NT2/D1 (cell line): ENCODE results near the gene MAP1B.

ENCODE experiments used
- DNase-seq: peaks from one replicate; pipeline ENCODE4 v3.0.0-alpha.2; 2011; ENCODE audit warnings: low read depth, low spot score
- H3K27me3 ChIP-seq: 2 replicates; pipeline ENCODE4 v1.6.0; 2011; ENCODE audit warnings: mild to moderate bottlenecking; ENCODE audit not compliant: insufficient read length, insufficient read depth
- H3K36me3 ChIP-seq: 2 replicates; pipeline ENCODE4 v1.6.1; 2011; ENCODE audit warnings: mild to moderate bottlenecking, low read length, mixed read lengths; ENCODE audit not compliant: insufficient read depth, insufficient read length
- H3K4me1 ChIP-seq: 2 replicates; pipeline ENCODE4 v1.5.1; 2011; ENCODE audit not compliant: insufficient read depth, insufficient read length
- H3K4me3 ChIP-seq: 2 replicates; pipeline ENCODE4 v1.5.1; 2011; ENCODE audit warnings: low read depth; ENCODE audit not compliant: insufficient read length
- H3K9ac ChIP-seq: 2 replicates; pipeline ENCODE4 v1.6.0; 2011; ENCODE audit warnings: low read depth; ENCODE audit not compliant: insufficient read length
- H3K9me3 ChIP-seq: 2 replicates; pipeline ENCODE4 v1.5.1; 2011; ENCODE audit warnings: mild to moderate bottlenecking, low read length; ENCODE audit not compliant: insufficient read depth
- SUZ12 ChIP-seq: IDR thresholded peaks from 2 replicates; pipeline ENCODE4 v1.6.1; 2011; ENCODE audit not compliant: insufficient read length, insufficient read depth; ENCODE audit errors: extremely low read depth
- YY1 ChIP-seq: IDR thresholded peaks from 2 replicates; pipeline ENCODE4 v1.6.1; 2011; ENCODE audit not compliant: insufficient read length, insufficient read depth
- ZNF274 ChIP-seq: IDR thresholded peaks from 2 replicates; pipeline ENCODE4 v1.6.1; 2011; ENCODE audit warnings: mild to moderate bottlenecking, low read depth, low read length

MAP1B gene

DNA sequence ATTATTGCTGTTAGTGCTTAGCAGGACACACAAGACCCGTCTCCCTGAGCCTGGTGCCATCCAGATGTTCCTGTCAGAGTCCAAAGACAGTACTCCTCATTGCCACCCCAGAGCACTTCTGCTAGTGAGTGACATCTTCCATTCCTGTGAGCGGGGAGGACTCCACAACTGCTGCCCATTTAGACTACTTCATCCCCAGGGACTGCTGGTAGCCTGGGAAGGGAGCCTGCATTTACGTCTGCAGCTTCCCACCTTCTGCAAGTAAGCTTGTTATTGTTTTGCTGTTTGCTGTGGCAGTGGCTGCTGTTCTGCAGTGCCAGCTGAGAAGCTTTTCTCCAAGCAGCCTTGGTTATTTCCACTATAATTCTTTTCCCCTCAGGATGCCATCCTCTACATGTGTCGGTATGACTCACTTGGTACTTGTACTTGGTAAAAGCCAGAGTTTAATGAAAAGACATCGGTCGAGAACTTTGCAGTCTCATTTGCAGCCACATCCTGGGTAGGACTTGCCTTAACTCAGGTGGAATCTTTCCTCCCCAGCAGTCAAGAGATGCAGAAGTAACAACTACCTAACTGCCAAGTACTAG lies 10.6 kb upstream of the MAP1B start:
- TF ChIP-seq SUZ12 (no peak), YY1 (no peak), ZNF274 (no peak)
- H3K36me3 ChIP-seq = no peaks in the 10 kb centered on the region
- H3K4me3 ChIP-seq = no peak overlapping the region
- no peaks in the 10 kb centered on the region for H3K4me1 ChIP-seq
- H3K9ac ChIP-seq = no peak overlapping the region
- no peaks in the 10 kb centered on the region for H3K27me3 ChIP-seq
- DNase-seq = no peak
- H3K9me3 ChIP-seq = no peaks in the 10 kb centered on the region

DNA sequence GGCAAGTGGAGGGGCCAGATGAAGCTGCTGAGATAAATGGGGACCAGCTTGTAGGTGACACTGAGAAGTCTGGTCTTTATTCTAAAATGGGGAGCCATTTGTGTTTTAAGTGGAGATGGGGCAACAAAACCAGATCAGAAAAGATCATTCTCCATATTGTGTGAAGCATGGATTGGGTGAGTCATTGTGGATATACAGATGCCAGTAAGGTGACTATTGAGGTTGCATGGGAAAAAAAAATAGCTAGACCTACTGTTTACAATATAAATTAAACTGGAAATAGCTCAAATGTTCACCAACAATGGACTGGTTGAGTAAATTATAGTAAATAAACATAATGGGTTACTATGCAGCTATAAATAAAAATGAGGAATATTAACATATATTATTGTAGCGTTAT lies 5.4 kb upstream of the MAP1B start:
- Histone ChIP-seq H3K27me3 (no peaks in the 10 kb centered on the region), H3K9me3 (no peaks in the 10 kb centered on the region), H3K4me3 (no peak overlapping the region), H3K9ac (no peak overlapping the region), H3K4me1 (no peaks in the 10 kb centered on the region), H3K36me3 (no peaks in the 10 kb centered on the region)
- TF ChIP-seq ZNF274 = no peak
- no peak for TF ChIP-seq SUZ12
- TF ChIP-seq YY1 = no peak
- no peak for DNase-seq

- peak overlapping the region; percentile 76 for H3K9ac ChIP-seq
- DNase-seq = no peak
- no peaks in the 10 kb centered on the region for H3K9me3 ChIP-seq
- H3K4me3 ChIP-seq = peak overlapping the region; percentile 47
- peaks cover 3% of the 10 kb centered on the region for H3K4me1 ChIP-seq
- H3K27me3 ChIP-seq = no peaks in the 10 kb centered on the region
- H3K36me3 ChIP-seq = peaks cover 20% of the 10 kb centered on the region
- TF ChIP-seq SUZ12 = no peak
- TF ChIP-seq YY1 = no peak
- TF ChIP-seq ZNF274 = no peak
Observed at GRCh38 chr5:72106817-72107130, 501 bp upstream of the MAP1B start.

GRCh38 chr5:72107901-72108201 lies 576 bp downstream of the MAP1B start:
- peak overlapping the region; percentile 98 for H3K4me3 ChIP-seq
- no peak for DNase-seq
- H3K4me1 ChIP-seq = peaks cover 3% of the 10 kb centered on the region
- TF ChIP-seq SUZ12 = no peak
- no peak for TF ChIP-seq ZNF274
- no peak for TF ChIP-seq YY1
- H3K27me3 ChIP-seq = no peaks in the 10 kb centered on the region
- peaks cover 27% of the 10 kb centered on the region for H3K36me3 ChIP-seq
- peak overlapping the region; percentile 99 for H3K9ac ChIP-seq
- H3K9me3 ChIP-seq = no peaks in the 10 kb centered on the region

DNA sequence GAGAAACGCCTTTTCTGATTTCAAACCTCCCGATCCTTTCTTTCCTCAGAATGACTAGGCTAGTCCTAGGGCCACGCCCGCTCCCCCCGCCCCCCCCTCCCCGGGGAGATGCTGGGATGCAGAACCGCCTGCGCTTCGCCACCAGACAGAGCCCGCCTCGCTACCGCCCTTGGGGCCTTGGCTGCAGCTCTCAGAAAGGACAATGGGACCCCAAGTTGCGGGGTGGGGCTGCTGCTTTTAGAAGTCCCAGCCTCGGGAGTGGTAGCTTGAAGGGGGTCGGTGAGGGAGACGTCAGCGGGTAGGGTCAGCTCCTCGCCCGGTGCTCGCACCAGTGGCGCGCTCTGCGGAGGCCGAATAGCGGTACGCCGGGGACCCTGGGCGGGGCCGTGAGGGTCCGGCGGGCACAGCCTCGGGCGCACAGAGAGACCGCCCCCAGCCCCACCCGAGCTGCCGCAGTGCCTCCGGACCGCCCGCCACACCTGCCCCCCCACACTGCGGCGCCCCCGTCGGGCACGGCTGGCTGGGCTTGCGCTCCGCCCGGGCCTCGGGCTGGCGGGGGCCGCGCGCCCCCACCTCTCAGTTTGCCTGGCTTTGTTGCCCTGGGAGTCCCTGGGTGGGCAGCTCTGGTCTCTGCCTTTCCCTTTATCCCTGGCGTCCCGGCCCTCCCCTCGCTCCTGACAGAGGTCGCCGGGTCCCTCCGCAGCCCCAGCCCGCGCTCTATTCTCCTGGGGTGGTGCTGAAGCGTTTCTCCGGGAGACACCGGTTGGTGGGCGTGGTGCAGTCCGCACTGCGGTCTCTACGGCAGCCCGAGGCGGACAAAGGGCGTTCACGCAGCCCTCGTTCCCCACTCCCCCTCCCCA lies 1.2 kb downstream of the MAP1B start:
- Histone ChIP-seq H3K27me3 (no peaks in the 10 kb centered on the region), H3K36me3 (peaks cover 29% of the 10 kb centered on the region), H3K9ac (peak overlapping the region; percentile 99), H3K4me3 (peak overlapping the region; percentile 98), H3K4me1 (peaks cover 3% of the 10 kb centered on the region), H3K9me3 (no peaks in the 10 kb centered on the region)
- peak; percentile 49 for DNase-seq
- no peak for TF ChIP-seq SUZ12

DNA sequence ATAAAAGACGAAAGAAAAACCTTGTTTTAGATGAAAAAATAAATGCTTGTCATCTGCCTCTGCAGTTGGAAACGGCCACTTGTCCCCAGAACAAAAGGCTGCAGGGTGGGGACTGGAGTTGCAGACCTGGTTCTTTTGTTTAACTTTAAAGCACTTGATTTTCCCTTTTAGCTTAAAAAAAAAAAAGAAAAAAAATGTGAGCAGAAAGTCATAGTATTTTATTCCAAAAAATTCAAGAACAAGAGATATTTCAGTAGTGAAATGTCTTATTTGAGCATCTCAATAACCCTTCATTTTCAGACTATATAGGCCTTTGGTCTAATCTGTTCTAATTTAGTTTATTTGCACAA lies 1.8 kb downstream of the MAP1B start:
- H3K9ac ChIP-seq = peak overlapping the region; percentile 99
- peak overlapping the region; percentile 98 for H3K4me3 ChIP-seq
- peaks cover 35% of the 10 kb centered on the region for H3K36me3 ChIP-seq
- TF ChIP-seq YY1 = no peak
- TF ChIP-seq SUZ12 = no peak
- TF ChIP-seq ZNF274 = no peak
- DNase-seq = no peak
- H3K27me3 ChIP-seq = no peaks in the 10 kb centered on the region
- H3K9me3 ChIP-seq = no peaks in the 10 kb centered on the region
- peaks cover 3% of the 10 kb centered on the region for H3K4me1 ChIP-seq

GRCh38 chr5:72109625-72110024 lies 2.4 kb downstream of the MAP1B start:
- TF ChIP-seq ZNF274 = no peak
- TF ChIP-seq YY1 = no peak
- TF ChIP-seq SUZ12 = no peak
- Histone ChIP-seq H3K36me3 (peaks cover 40% of the 10 kb centered on the region), H3K27me3 (no peaks in the 10 kb centered on the region), H3K4me3 (peak overlapping the region; percentile 98), H3K4me1 (peaks cover 3% of the 10 kb centered on the region), H3K9me3 (no peaks in the 10 kb centered on the region), H3K9ac (no peak overlapping the region)
- no peak for DNase-seq
